Mesodermal cell (in vitro differentiated cells): ENCODE results near the gene MORC2. TPM values are rescaled to one million over a fixed set of nuclear protein-coding genes. Genes with fewer than 3 reads are reported as not detected.

Experiments
- H3K27ac ChIP-seq: 2 replicates; pipeline ENCODE4 v1.7.0; 2013; ENCODE audit warnings: mild to moderate bottlenecking, low read depth, low read length, moderate library complexity; ENCODE audit not compliant: severe bottlenecking
- H3K36me3 ChIP-seq: 2 replicates; pipeline ENCODE4 v1.7.1; 2013; ENCODE audit warnings: mild to moderate bottlenecking, low read length, moderate library complexity; ENCODE audit not compliant: control insufficient read depth, insufficient read depth
- H3K4me1 ChIP-seq: one replicate; pipeline ENCODE4 v1.7.1; 2013; ENCODE audit warnings: mild to moderate bottlenecking, low read length; ENCODE audit not compliant: insufficient read depth, control insufficient read depth, poor library complexity, severe bottlenecking
- H3K4me3 ChIP-seq: 2 replicates; pipeline ENCODE4 v1.7.0; 2013; ENCODE audit warnings: low read length, control low read depth, mild to moderate bottlenecking; ENCODE audit not compliant: insufficient read depth, poor library complexity, severe bottlenecking; ENCODE audit errors: extremely low read depth
- H3K9me3 ChIP-seq: 2 replicates; pipeline ENCODE4 v1.7.1; 2013; ENCODE audit warnings: mild to moderate bottlenecking, low read length, moderate library complexity; ENCODE audit not compliant: control insufficient read depth
- WGBS, 2 experiments: methylation state at CpG; one replicate each; pipeline ENCODE4 v1.1.5; 2013; ENCODE audit warnings: missing lambda C conversion rate in 2 of 2; ENCODE audit not compliant: insufficient coverage in 2 of 2; 5-methylcytosine and 5-hydroxymethylcytosine counted together
- polyA plus RNA-seq, 2 experiments: library from polyadenylated mRNA; stranded (reverse); fragments of 50-300 nt; gene quantifications; one replicate each; pipeline ENCODE4 v1.2.3, GENCODE V29; 2013

MORC2 gene
- 29.8 TPM for polyA plus RNA-seq (2013, experiment 1 of 2)
- 29.0 TPM for polyA plus RNA-seq (2013, experiment 2 of 2)

- H3K27ac ChIP-seq, result peak within 1 kb of the TSS; percentile 94
- H3K4me3 ChIP-seq, result peak within 1 kb of the TSS; percentile 74
- H3K9me3 ChIP-seq, result peaks cover 43% of the 10 kb centered on the region
- WGBS, 2 experiments, result 16 to 32% methylated on average over 31 to 43 of the region's 53 CpGs
- peaks cover 6% of the 10 kb centered on the region for H3K4me1 ChIP-seq
- H3K36me3 ChIP-seq, result peaks cover 64% of the 10 kb centered on the region
These were observed at the start of gene MORC2 for GRCh38 chr22:30968015-30968923. TSS of gene MORC2 (minus strand) at chr22:30968774. CDS start at chr22:30967889, 885 bp downstream.

GRCh38 chr22:31005535-31005934 is 37.0 kb upstream of the MORC2 start:
- Histone ChIP-seq H3K36me3 (no peaks in the 10 kb centered on the region), H3K4me1 (no peaks in the 10 kb centered on the region), H3K4me3 (no peak overlapping the region), H3K9me3 (peaks cover 3% of the 10 kb centered on the region), H3K27ac (no peak overlapping the region)

GRCh38 chr22:31001124-31001770 is 32.7 kb upstream of the MORC2 start:
- 95 to 100% methylated on average over 2 to 5 of the region's 6 CpGs for WGBS, 2 experiments
- H3K9me3 ChIP-seq, result peaks cover 3% of the 10 kb centered on the region
- H3K4me1 ChIP-seq, result no peaks in the 10 kb centered on the region
- no peak overlapping the region for H3K4me3 ChIP-seq
- H3K36me3 ChIP-seq, result no peaks in the 10 kb centered on the region
- no peak overlapping the region for H3K27ac ChIP-seq

GRCh38 chr22:30998329-30998728 is 29.8 kb upstream of the MORC2 start:
- WGBS, 2 experiments, result 83 to 92% methylated on average over 2 to 3 of the region's 4 CpGs
- Histone ChIP-seq H3K4me1 (no peaks in the 10 kb centered on the region), H3K9me3 (no peaks in the 10 kb centered on the region), H3K4me3 (no peak overlapping the region), H3K36me3 (no peaks in the 10 kb centered on the region), H3K27ac (no peak overlapping the region)

GRCh38 chr22:30996462-30996861 is 27.9 kb upstream of the MORC2 start:
- 100% methylated on average over 1 to 2 of the region's 2 CpGs for WGBS, 2 experiments
- H3K27ac ChIP-seq, result no peak overlapping the region
- no peaks in the 10 kb centered on the region for H3K36me3 ChIP-seq
- no peaks in the 10 kb centered on the region for H3K4me1 ChIP-seq
- peaks cover 4% of the 10 kb centered on the region for H3K9me3 ChIP-seq
- H3K4me3 ChIP-seq, result no peak overlapping the region

GRCh38 chr22:30994960-30995359 is 26.4 kb upstream of the MORC2 start:
- WGBS, 2 experiments, result no CpG with 5 or more reads among the region's 1 CpG
- no peak overlapping the region for H3K27ac ChIP-seq
- H3K4me1 ChIP-seq, result no peaks in the 10 kb centered on the region
- no peak overlapping the region for H3K4me3 ChIP-seq
- H3K36me3 ChIP-seq, result no peaks in the 10 kb centered on the region
- H3K9me3 ChIP-seq, result peaks cover 4% of the 10 kb centered on the region

GRCh38 chr22:30992565-30992964 is 24.0 kb upstream of the MORC2 start:
- H3K4me3 ChIP-seq, result no peak overlapping the region
- 88 to 95% methylated on average over 2 of the region's 2 CpGs for WGBS, 2 experiments
- no peak overlapping the region for H3K27ac ChIP-seq
- peaks cover 4% of the 10 kb centered on the region for H3K9me3 ChIP-seq
- no peaks in the 10 kb centered on the region for H3K4me1 ChIP-seq
- H3K36me3 ChIP-seq, result no peaks in the 10 kb centered on the region

- no CpG with 5 or more reads among the region's 1 CpG for WGBS, 2 experiments
- peaks cover 4% of the 10 kb centered on the region for H3K9me3 ChIP-seq
- no peak overlapping the region for H3K27ac ChIP-seq
- H3K36me3 ChIP-seq, result no peaks in the 10 kb centered on the region
- no peak overlapping the region for H3K4me3 ChIP-seq
- no peaks in the 10 kb centered on the region for H3K4me1 ChIP-seq
These were observed 22.1 kb upstream of the MORC2 start for GRCh38 chr22:30990690-30991089.

- H3K4me3 ChIP-seq, result no peak overlapping the region
- H3K4me1 ChIP-seq, result no peaks in the 10 kb centered on the region
- H3K27ac ChIP-seq, result no peak overlapping the region
- H3K9me3 ChIP-seq, result peaks cover 4% of the 10 kb centered on the region
- H3K36me3 ChIP-seq, result no peaks in the 10 kb centered on the region
These were observed 20.9 kb upstream of the MORC2 start for GRCh38 chr22:30989474-30989873.

GRCh38 chr22:30985561-30986208 is 17.1 kb upstream of the MORC2 start:
- H3K9me3 ChIP-seq, result no peaks in the 10 kb centered on the region
- no peaks in the 10 kb centered on the region for H3K36me3 ChIP-seq
- H3K4me1 ChIP-seq, result no peaks in the 10 kb centered on the region
- H3K27ac ChIP-seq, result no peak overlapping the region
- no peak overlapping the region for H3K4me3 ChIP-seq
- WGBS, 2 experiments, result 81 to 100% methylated on average over 2 to 3 of the region's 4 CpGs
